Dermis blood vessel endothelial cell (primary cell): ENCODE measurements around the gene JSRP1. TPM values are rescaled to one million over a fixed set of nuclear protein-coding genes. Genes with fewer than 3 reads are reported as not detected.

Source experiments
- DNase-seq: peaks from one replicate; pipeline ENCODE4 v3.0.0; 2010
- total RNA-seq: library from RNA; depleted of rRNA; stranded (reverse); fragments of >200 nt; gene quantifications from 2 replicates; pipeline ENCODE4 v1.2.3, GENCODE V29; 2014

Gene JSRP1
- total RNA-seq, 1 donor from 2014 or later = 0.17 TPM

- peak; percentile 84 for DNase-seq
Measured at GRCh38 chr19:2266183-2266993, 10.2 kb upstream of the JSRP1 start.

- peak; percentile 73 for DNase-seq
Measured at GRCh38 chr19:2261438-2262172, 5.4 kb upstream of the JSRP1 start.

GRCh38 chr19:2260341-2260805, 4.2 kb upstream of the JSRP1 start:
- DNase-seq = no peak

DNA sequence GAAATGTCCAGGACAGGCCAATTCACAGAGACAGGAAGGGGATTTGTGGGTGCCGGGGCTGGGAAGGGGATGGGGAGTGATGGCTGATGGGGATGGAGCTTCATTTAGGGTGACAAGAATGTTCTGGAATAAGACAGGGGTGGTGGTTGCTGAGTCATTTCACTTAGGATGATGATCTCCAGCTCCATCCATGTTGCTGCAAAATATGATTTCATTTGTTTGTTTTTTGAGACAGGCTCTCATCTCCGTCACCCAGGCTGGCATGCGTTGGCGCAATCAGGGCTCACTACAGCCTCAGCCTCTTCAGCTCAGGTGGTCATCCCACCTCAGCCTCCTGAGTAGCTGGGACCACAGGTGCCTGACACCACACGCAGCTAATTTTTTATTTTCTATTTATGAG, 3.1 kb upstream of the JSRP1 start:
- DNase-seq = no peak

GRCh38 chr19:2255112-2255845, 938 bp downstream of the JSRP1 start:
- DNase-seq = no peak

GRCh38 chr19:2254064-2254872, 1.9 kb downstream of the JSRP1 start:
- peak; percentile 61 for DNase-seq

- DNase-seq = no peak
Measured at GRCh38 chr19:2253106-2254063, 2.8 kb downstream of the JSRP1 start.

DNA sequence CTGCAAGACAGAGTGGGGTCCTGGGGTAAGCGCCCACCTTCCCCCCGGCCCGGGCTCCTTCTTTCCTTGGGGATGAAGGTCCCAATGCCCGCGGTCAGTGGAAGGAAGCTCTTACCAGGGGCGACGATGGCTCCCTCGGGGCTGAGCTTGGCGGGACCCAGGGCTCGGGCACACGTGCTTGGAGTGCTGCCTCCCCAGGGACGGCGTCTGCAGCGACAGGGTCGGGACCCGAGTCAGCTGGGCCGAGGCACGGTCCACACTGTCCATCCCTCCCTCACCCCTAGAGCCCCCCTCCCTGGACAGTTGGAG, 3.5 kb downstream of the JSRP1 start:
- no peak for DNase-seq

- DNase-seq = no peak
Measured at GRCh38 chr19:2252055-2252796, 4.0 kb downstream of the JSRP1 start.

DNA sequence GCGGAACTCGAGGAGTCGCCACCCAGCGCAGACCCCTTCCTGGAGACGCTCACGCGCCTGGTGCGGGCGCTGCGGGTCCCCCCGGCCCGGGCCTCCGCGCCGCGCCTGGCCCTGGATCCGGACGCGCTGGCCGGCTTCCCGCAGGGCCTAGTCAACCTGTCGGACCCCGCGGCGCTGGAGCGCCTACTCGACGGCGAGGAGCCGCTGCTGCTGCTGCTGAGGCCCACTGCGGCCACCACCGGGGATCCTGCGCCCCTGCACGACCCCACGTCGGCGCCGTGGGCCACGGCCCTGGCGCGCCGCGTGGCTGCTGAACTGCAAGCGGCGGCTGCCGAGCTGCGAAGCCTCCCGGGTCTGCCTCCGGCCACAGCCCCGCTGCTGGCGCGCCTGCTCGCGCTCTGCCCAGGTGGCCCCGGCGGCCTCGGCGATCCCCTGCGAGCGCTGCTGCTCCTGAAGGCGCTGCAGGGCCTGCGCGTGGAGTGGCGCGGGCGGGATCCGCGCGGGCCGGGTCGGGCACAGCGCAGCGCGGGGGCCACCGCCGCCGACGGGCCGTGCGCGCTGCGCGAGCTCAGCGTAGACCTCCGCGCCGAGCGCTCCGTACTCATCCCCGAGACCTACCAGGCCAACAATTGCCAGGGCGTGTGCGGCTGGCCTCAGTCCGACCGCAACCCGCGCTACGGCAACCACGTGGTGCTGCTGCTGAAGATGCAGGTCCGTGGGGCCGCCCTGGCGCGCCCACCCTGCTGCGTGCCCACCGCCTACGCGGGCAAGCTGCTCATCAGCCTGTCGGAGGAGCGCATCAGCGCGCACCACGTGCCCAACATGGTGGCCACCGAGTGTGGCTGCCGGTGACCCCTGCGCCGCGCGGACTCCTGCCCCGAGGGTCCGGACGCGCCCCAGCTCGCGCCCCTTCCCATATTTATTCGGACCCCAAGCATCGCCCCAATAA, 4.8 kb downstream of the JSRP1 start:
- peak; percentile 30 for DNase-seq

- DNase-seq = no peak
Measured at GRCh38 chr19:2250766-2251105, 5.5 kb downstream of the JSRP1 start.

DNA sequence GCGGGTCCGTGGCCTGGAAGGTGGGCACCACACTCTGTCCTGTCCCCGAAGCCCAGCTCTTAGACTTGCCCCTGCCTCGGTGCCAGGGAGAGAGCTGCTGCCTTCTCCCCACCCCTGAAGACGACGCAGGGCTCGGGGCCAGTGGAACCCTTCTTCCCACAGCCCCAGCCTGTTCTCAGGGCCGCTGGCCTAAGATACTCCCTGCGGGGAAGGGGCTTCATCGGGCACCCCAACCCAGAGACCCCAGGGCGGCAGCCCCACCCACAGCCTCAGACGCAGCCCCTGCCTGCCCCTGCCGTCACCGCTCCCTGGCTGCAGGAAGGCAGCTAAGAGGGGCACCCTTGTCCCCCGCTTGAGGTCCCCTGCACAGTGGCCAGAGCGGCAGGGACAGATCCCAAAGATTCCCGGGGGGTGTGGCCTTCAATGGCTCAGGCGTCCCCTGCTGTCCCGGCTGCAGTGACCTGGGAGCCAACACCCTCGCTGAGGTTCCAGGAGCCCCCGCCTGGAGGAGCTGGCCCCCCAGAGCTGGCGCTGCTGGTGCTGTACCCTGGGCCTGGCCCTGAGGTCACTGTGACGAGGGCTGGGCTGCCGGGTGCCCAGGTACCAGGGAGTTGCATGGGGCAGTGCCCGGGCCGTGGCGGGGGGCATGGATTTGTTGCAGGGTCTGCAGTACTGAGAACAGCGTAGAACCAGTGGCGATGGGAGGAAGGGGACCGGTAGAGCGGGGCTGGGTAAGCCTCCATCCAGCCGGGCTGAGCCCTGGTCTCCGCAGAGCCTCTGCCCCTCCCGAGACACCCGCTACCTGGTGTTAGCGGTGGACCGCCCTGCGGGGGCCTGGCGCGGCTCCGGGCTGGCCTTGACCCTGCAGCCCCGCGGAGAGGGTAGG, 6.1 kb downstream of the JSRP1 start:
- DNase-seq = no peak

- DNase-seq = no peak
Measured at GRCh38 chr19:2249010-2249866, 7.0 kb downstream of the JSRP1 start, which contains the start of gene AMH. TSS of gene AMH (plus strand) at chr19:2249323. CDS start at chr19:2249333, 10 bp downstream.

- DNase-seq = no peak
Measured at GRCh38 chr19:2248136-2249009, 7.8 kb downstream of the JSRP1 start.

DNA sequence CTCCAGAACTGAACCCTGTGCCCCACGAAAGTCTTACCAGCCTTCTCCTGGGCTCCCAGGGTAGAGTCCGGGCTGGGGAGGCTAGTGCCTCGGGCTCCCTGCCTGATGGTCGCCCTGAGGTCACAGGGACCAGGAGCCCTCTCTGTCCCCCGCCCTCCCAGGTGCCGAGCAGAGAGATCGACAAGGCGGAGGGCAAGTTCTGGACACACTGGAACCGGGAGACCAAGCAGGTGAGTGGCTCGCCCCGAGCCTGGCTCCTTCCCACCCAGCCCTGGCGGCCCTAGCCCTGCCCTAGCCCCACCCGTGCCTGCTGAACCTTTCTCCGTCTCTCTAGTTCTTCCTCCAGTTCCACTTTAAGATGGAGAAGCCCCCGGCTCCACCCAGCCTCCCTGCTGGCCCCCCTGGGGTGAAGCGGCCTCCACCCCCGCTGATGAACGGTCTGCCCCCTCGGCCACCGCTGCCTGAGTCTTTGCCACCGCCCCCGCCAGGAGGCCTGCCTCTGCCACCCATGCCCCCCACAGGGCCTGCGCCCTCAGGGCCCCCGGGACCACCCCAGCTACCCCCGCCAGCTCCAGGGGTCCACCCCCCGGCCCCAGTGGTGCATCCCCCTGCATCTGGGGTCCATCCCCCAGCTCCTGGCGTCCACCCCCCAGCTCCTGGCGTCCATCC, 8.7 kb downstream of the JSRP1 start:
- no peak for DNase-seq
